GM19193 (cell line): ENCODE data around the gene AK8.

Source experiments
- POLR2A ChIP-seq: IDR thresholded peaks from 4 replicates; pipeline ENCODE4 v1.6.1; 2011; ENCODE audit not compliant: insufficient read depth, insufficient read length; ENCODE audit errors: extremely low read depth

The AK8 gene

DNA sequence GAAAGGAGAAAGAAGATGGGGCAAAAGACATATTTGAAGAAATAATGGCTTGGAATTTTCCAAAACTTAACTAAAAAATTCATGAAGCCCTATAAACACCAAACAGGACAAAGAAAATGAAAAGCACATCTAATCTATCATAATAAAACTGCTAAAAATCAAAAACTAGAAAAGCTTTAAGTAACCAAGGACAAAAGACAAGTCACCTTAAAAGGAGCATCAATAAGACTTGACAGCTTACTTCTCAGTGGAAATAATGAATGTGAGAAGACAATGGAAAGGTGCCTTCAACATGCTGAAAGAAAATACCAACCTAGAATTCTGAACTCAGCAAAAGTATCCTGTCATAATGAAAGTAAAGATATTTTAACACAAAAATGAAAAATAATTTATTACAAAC lies 180.9 kb downstream of the AK8 start:
- TF ChIP-seq POLR2A, result no peak

DNA sequence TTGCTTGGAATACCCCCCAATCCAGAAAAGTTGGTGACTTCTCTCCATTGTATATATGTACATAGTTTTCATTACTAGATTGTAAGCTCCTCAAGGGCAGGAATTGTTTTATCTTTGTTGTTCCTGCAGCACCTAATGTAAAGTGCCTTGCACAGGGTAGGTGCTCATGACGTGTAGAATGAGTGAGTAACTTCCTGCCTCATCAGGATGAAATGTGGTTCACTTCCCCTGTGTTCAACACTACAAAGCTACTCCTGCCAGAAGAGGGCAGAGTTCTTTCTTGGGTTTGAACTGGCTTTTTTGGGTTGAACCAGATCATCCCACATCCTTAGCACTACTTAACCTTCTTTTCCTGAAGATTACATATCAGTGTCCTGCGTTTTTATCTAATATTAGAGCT lies 183.9 kb downstream of the AK8 start:
- TF ChIP-seq POLR2A, result no peak

DNA sequence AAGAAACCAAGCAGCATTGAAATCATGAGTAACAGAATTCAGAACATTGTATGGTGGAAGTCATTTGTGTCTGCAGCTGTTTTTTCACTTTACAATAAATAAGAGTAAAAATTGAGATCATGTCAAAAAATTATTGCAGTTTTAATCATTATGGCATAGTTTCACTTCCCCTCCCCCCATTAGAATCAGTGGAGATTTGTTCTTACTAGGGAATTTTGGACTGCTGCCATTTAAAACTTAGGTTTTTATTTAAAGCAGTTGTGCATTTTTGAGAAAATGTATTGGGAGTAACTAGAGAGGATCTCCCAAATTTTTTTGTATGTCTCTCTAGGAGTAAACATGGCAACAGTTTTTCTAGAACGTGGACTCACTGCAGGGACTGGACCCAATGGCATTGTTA lies 187.4 kb downstream of the AK8 start:
- TF ChIP-seq POLR2A, result no peak

DNA sequence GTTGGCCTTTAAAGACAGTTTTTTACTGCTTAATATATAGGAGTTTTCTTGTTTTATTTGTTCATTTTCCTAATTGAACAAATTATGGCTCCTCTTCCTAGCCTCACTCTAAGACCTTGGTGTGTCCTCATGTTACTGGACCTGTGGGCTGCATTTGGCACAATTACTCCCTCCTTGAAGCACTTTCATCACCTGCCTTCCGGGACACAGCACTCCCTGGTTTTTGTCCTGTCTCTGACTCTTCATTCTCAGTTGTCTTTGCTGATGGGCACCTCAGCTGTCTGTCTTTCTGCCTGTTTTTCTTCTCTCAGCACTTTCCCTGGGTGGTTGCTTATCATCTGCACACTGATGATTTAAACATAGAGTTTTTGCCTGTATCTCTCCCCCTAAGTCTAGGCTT lies 194.2 kb downstream of the AK8 start:
- TF ChIP-seq POLR2A, result no peak

DNA sequence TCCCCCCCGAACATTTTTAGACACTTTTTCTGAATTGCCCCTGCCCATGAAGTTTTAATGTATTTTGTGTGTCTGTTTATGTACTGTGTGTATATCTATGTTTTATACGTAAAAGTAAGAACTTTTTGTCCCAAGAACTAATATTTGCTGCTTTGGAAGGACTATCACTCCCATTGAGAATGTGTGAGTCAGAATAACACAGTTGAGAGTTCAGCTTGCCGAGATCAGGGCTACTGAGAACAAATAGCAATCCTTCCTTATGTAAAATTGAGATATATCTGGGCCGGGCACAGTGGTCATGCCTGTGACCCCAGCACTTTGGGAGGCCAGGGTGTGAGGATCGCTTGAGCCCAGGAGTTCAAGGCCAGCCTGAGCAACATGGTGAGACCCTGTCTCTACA lies 196.5 kb downstream of the AK8 start:
- no peak for TF ChIP-seq POLR2A

DNA sequence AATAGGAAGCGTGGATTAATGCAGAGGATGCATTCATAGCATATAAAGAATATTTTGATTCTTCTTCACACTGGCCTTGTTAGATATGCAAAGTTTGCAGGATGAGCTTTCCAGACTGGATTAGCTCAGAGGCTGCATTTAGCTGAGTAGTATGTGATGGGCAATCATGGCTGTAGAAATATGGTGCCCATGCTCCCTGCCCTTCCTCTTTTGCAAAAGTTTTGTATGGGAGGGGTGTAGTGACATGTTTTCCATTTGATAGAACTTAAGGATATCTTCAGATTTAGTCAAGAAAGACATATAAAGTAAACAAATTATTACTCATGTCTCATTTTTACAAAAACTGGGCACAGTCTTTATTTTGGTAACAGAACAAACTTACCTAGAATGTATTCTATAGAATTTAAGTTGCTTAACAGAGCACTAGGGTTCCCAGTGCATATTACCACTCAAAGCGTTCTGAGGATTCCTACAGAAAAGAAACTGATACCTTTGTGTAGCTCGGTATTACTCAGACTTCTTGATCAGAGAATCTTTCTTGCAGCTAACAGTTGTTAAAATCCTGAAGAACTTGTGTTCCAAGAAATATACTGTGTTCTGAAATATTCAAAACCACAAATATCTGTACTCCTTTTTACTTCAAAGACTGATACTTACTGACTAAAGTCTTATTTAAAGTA lies 198.0 kb downstream of the AK8 start:
- TF ChIP-seq POLR2A, result no peak

DNA sequence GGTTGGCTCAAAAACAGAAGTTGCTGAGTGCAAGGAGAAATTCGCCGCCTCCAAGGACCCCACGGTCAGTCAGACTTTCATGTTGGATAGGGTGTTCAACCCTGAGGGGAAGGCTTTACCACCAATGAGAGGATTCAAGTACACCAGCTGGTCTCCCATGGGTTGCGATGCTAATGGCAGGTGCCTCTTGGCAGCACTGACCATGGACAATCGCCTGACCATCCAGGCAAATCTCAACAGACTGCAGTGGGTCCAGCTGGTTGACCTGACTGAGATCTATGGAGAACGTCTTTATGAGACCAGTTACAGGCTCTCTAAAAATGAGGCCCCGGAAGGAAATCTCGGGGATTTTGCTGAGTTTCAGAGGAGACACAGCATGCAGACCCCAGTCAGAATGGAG lies 200.1 kb downstream of the AK8 start:
- TF ChIP-seq POLR2A, result no peak
